GM21723 (cell line): ENCODE data around the gene PLLP.

ENCODE experiments used
- ATAC-seq: cut with Tn5 transposase; IDR thresholded peaks from one replicate; pipeline ENCODE4 v1.9.1; 2021; ENCODE audit warnings: mild to moderate bottlenecking, moderate library complexity; ENCODE audit not compliant: unreplicated experiment

PLLP gene

GRCh38 chr16:57231821-57232350 lies 52.6 kb downstream of the PLLP start:
- ATAC-seq, result no peak

GRCh38 chr16:57229079-57229478 lies 55.4 kb downstream of the PLLP start:
- no peak for ATAC-seq

- no peak for ATAC-seq
These were observed 57.5 kb downstream of the PLLP start for GRCh38 chr16:57226701-57227621.

GRCh38 chr16:57225978-57226377 lies 58.5 kb downstream of the PLLP start:
- no peak for ATAC-seq

GRCh38 chr16:57224651-57225335 lies 59.7 kb downstream of the PLLP start:
- ATAC-seq, result no peak

GRCh38 chr16:57223057-57223456 lies 61.4 kb downstream of the PLLP start:
- ATAC-seq, result no peak

- no peak for ATAC-seq
These were observed 67.5 kb downstream of the PLLP start for GRCh38 chr16:57216968-57217367.

GRCh38 chr16:57213462-57213861 lies 71.0 kb downstream of the PLLP start:
- ATAC-seq, result no peak

GRCh38 chr16:57209780-57210179 lies 74.7 kb downstream of the PLLP start:
- ATAC-seq, result no peak

- ATAC-seq, result no peak
These were observed 75.5 kb downstream of the PLLP start for GRCh38 chr16:57208926-57209325.
